ENCODE data around the gene L3MBTL4. TPM values are rescaled to one million over a fixed set of nuclear protein-coding genes. Genes with fewer than 3 reads are reported as not detected.

The L3MBTL4 gene
- total RNA-seq, 1 experiment from 2014 or later: 0.87 TPM

DNA sequence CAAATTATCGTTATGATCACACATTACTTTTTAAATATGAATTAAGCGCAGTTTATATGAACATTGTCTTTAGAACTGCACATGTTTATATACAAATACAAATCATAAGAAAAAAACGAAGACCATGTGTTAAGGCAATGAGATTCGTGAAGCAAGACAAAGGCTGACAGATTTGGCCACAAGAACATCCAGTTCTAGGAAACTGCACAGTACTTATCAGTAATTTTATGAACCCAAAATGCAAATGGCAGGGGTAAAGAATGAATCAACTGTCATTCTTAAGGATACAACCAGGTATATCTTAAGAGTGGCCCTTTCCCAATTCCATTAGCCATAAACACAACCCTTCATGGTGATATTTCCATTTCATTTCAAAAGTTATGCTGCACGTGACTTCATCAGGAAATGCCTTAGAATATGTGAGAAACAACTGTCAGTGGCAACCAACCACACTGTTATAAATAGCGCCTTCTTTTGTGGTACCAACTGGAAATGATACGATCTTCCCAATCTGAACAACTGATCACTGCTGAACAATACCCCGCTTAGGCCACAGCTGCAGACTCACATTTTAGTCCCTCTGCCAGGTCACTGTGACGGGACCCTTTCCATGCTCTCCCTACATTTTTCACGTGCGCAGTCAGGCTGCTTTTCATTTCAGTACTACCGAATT lies 144.9 kb downstream of the L3MBTL4 start:
- ATAC-seq (no peak), DNase-seq (ENCODE audit: low read depth, low spot score) (no peak)
- no TSS peak for BruUV-seq (replicated peaks)
- intact Hi-C loops (cut with micrococcal nuclease; ENCODE audit: unreplicated experiment): no loop called here
- H3K36me3 ChIP-seq (ENCODE audit: control insufficient read depth, insufficient read depth, low read length): no peaks in the 10 kb centered on the region
- TF ChIP-seq, protein P1, sequence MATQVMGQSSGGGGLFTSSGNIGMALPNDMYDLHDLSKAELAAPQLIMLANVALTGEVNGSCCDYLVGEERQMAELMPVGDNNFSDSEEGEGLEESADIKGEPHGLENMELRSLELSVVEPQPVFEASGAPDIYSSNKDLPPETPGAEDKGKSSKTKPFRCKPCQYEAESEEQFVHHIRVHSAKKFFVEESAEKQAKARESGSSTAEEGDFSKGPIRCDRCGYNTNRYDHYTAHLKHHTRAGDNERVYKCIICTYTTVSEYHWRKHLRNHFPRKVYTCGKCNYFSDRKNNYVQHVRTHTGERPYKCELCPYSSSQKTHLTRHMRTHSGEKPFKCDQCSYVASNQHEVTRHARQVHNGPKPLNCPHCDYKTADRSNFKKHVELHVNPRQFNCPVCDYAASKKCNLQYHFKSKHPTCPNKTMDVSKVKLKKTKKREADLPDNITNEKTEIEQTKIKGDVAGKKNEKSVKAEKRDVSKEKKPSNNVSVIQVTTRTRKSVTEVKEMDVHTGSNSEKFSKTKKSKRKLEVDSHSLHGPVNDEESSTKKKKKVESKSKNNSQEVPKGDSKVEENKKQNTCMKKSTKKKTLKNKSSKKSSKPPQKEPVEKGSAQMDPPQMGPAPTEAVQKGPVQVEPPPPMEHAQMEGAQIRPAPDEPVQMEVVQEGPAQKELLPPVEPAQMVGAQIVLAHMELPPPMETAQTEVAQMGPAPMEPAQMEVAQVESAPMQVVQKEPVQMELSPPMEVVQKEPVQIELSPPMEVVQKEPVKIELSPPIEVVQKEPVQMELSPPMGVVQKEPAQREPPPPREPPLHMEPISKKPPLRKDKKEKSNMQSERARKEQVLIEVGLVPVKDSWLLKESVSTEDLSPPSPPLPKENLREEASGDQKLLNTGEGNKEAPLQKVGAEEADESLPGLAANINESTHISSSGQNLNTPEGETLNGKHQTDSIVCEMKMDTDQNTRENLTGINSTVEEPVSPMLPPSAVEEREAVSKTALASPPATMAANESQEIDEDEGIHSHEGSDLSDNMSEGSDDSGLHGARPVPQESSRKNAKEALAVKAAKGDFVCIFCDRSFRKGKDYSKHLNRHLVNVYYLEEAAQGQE (IDR thresholded peaks at IDR 0.05; ENCODE audit: insufficient read depth in 1 of 2, low read depth in 2 of 2, low read length in 1 of 2): no peak
- TF ChIP-seq, protein P2, sequence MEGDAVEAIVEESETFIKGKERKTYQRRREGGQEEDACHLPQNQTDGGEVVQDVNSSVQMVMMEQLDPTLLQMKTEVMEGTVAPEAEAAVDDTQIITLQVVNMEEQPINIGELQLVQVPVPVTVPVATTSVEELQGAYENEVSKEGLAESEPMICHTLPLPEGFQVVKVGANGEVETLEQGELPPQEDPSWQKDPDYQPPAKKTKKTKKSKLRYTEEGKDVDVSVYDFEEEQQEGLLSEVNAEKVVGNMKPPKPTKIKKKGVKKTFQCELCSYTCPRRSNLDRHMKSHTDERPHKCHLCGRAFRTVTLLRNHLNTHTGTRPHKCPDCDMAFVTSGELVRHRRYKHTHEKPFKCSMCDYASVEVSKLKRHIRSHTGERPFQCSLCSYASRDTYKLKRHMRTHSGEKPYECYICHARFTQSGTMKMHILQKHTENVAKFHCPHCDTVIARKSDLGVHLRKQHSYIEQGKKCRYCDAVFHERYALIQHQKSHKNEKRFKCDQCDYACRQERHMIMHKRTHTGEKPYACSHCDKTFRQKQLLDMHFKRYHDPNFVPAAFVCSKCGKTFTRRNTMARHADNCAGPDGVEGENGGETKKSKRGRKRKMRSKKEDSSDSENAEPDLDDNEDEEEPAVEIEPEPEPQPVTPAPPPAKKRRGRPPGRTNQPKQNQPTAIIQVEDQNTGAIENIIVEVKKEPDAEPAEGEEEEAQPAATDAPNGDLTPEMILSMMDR (IDR thresholded peaks at IDR 0.05): no peak
- TF ChIP-seq POLR2AphosphoS5 (IDR thresholded peaks at IDR 0.05; ENCODE audit: low read depth, low read length): no peak
- no peak for TF ChIP-seq TCF7L2 (IDR thresholded peaks at IDR 0.05; ENCODE audit: low read depth, low read length)
- H3K27ac ChIP-seq (ENCODE audit: low read length): no peak overlapping the region
- H3K27me3 ChIP-seq (ENCODE audit: control insufficient read depth, insufficient read depth, low read length): no peaks in the 10 kb centered on the region
- no peaks in the 10 kb centered on the region for H3K9me3 ChIP-seq (ENCODE audit: control insufficient read depth, insufficient read depth, low read depth, low read length)
- in situ Hi-C loops (cut with HindIII; ENCODE audit: low pct_unique_long_range_greater_than_20kb, low sequenced_read_pairs): no loop called here
- H3K4me1 ChIP-seq (ENCODE audit: control insufficient read depth, insufficient read depth, low read length): no peaks in the 10 kb centered on the region
- ChIA-PET POLR2A (no interaction called here), CTCF (no interaction called here)
- no peak overlapping the region for H3K4me3 ChIP-seq (ENCODE audit: low read depth in 2 of 2, low read length in 2 of 2)

DNA sequence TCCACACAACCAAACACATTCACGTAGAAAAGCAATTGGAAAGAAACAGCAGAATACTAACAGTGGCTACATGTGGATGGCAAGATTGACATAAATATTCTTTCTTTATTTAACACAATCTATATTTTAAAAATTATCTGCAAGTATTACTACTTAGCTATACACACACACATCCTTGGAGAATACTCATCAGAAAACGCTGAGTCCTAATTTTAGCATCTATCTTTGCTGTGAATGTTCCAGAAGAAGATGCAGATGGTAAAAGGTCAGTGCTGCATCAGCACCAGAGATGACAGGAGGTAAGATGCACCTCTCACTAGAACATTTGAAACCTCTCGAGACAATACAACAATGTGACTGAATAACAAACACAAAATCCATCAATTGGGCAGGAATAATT lies 148.5 kb downstream of the L3MBTL4 start:
- BruUV-seq (replicated peaks): no TSS peak
- ATAC-seq: no peak
- no peak overlapping the region for H3K4me3 ChIP-seq (ENCODE audit: low read depth in 2 of 2, low read length in 2 of 2)

More for the DNA sequence above, 148.5 kb downstream of the L3MBTL4 start:
- Histone ChIP-seq H3K27me3 (ENCODE audit: control insufficient read depth, insufficient read depth, low read length) (no peaks in the 10 kb centered on the region), H3K27ac (ENCODE audit: low read length) (no peak overlapping the region), H3K36me3 (ENCODE audit: control insufficient read depth, insufficient read depth, low read length) (no peaks in the 10 kb centered on the region), H3K4me1 (ENCODE audit: control insufficient read depth, insufficient read depth, low read length) (no peaks in the 10 kb centered on the region), H3K9me3 (ENCODE audit: control insufficient read depth, insufficient read depth, low read depth, low read length) (no peaks in the 10 kb centered on the region)
- in situ Hi-C loops (cut with HindIII; ENCODE audit: low pct_unique_long_range_greater_than_20kb, low sequenced_read_pairs) (no loop called here), intact Hi-C loops (cut with micrococcal nuclease; ENCODE audit: unreplicated experiment) (no loop called here)
- no peak for DNase-seq (ENCODE audit: low read depth, low spot score)
- TF ChIP-seq POLR2AphosphoS5 (IDR thresholded peaks at IDR 0.05; ENCODE audit: low read depth, low read length): no peak
- TF ChIP-seq SIN3A (IDR thresholded peaks at IDR 0.05; ENCODE audit: borderline replicate concordance, insufficient read depth, low read depth, low read length): no peak
- TF ChIP-seq, protein P2 (IDR thresholded peaks at IDR 0.05): no peak
- no peak for TF ChIP-seq TCF7L2 (IDR thresholded peaks at IDR 0.05; ENCODE audit: low read depth, low read length)
- TF ChIP-seq, protein P1 (IDR thresholded peaks at IDR 0.05; ENCODE audit: insufficient read depth in 1 of 2, low read depth in 2 of 2, low read length in 1 of 2): no peak
- ChIA-PET POLR2A (no interaction called here), CTCF (no interaction called here)

Data from Panc1 (cell line).